Lower leg skin (tissue), 4 donors: ENCODE measurements around the gene TMEM151B. TPM values are rescaled to one million over a fixed set of nuclear protein-coding genes. Genes with fewer than 3 reads are reported as not detected.

Source experiments
- DNase-seq, 2 donors: peaks; one replicate each; pipeline ENCODE4 v3.0.0-alpha.2; 2019; ENCODE audit warnings: low spot score in 2 of 2
- H3K4me3 ChIP-seq: fragments of 200-600 bp; sonication (generic); 2 replicates; pipeline ENCODE4 v1.5.1; 2017; ENCODE audit warnings: mild to moderate bottlenecking, low read depth; ENCODE audit not compliant: poor library complexity, severe bottlenecking
- POLR2A ChIP-seq, 2 donors: fragments of 450-650 bp; IDR thresholded peaks; one replicate each; pipeline ENCODE4 v1.6.1; 2016 to 2017; ENCODE audit warnings: antibody characterized with exemption in 2 of 2, mild to moderate bottlenecking in 1 of 2, moderate library complexity in 1 of 2
- WGBS, 2 donors: methylation state at CpG; one replicate each; pipeline ENCODE4 v1.1.5; 2018; 5-methylcytosine and 5-hydroxymethylcytosine counted together
- intact Hi-C: fragments of 100-400 bp; cut with DNase I; formaldehyde crosslinking; loops from one replicate; pipeline ENCODE4 v1.15.0; 2023; ENCODE audit warnings: low total_unique reads
- total RNA-seq, 4 donors: library from RNA; depleted of rRNA; stranded (reverse); fragments of >200 nt; gene quantifications; one replicate each; pipeline ENCODE4 v1.1.0, GENCODE V29; 2016
- TF ChIP-seq, protein P1 (sequence below), 3 donors: fragments of 450-650 bp; IDR thresholded peaks; one replicate each; pipeline ENCODE4 v1.5.1; 2016; ENCODE audit warnings: antibody characterized with exemption in 3 of 3, mild to moderate bottlenecking in 3 of 3, moderate library complexity in 2 of 3

TMEM151B gene
- total RNA-seq, 4 donors from 2014 or later: 0.10 to 0.42 TPM; not detected in 2

DNA sequence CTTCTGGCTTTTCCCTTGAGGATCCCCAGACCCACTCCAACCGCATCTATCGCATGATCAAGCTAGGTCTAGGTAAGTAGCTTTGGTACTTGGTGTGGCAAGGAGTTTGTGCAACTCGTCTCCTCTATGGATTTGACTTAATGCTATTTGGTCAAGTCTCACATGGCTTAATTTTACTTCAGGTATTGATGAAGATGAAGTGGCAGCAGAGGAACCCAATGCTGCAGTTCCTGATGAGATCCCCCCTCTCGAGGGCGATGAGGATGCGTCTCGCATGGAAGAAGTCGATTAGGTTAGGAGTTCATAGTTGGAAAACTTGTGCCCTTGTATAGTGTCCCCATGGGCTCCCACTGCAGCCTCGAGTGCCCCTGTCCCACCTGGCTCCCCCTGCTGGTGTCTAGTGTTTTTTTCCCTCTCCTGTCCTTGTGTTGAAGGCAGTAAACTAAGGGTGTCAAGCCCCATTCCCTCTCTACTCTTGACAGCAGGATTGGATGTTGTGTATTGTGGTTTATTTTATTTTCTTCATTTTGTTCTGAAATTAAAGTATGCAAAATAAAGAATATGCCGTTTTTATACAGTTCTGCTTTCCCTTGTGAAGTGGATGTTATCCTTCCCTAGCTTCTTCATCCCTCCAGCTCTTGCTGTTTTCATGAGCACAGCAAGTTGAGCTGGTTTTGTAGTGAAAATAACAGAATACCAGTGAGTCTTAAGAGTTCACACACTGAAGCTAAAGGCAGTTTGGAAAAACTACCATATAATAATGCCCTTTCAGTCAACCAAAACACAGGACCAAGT is 16.7 kb upstream of the TMEM151B start:
- no peak overlapping the region for H3K4me3 ChIP-seq
- WGBS, 2 donors: 68 to 70% methylated on average over 10 of the region's 10 CpGs
- intact Hi-C loops: no loop called here
- no peak for TF ChIP-seq POLR2A (IDR thresholded peaks at IDR 0.05)
- TF ChIP-seq, protein P1, sequence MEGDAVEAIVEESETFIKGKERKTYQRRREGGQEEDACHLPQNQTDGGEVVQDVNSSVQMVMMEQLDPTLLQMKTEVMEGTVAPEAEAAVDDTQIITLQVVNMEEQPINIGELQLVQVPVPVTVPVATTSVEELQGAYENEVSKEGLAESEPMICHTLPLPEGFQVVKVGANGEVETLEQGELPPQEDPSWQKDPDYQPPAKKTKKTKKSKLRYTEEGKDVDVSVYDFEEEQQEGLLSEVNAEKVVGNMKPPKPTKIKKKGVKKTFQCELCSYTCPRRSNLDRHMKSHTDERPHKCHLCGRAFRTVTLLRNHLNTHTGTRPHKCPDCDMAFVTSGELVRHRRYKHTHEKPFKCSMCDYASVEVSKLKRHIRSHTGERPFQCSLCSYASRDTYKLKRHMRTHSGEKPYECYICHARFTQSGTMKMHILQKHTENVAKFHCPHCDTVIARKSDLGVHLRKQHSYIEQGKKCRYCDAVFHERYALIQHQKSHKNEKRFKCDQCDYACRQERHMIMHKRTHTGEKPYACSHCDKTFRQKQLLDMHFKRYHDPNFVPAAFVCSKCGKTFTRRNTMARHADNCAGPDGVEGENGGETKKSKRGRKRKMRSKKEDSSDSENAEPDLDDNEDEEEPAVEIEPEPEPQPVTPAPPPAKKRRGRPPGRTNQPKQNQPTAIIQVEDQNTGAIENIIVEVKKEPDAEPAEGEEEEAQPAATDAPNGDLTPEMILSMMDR (IDR thresholded peaks at IDR 0.05): no peak
- no peak for DNase-seq

DNA sequence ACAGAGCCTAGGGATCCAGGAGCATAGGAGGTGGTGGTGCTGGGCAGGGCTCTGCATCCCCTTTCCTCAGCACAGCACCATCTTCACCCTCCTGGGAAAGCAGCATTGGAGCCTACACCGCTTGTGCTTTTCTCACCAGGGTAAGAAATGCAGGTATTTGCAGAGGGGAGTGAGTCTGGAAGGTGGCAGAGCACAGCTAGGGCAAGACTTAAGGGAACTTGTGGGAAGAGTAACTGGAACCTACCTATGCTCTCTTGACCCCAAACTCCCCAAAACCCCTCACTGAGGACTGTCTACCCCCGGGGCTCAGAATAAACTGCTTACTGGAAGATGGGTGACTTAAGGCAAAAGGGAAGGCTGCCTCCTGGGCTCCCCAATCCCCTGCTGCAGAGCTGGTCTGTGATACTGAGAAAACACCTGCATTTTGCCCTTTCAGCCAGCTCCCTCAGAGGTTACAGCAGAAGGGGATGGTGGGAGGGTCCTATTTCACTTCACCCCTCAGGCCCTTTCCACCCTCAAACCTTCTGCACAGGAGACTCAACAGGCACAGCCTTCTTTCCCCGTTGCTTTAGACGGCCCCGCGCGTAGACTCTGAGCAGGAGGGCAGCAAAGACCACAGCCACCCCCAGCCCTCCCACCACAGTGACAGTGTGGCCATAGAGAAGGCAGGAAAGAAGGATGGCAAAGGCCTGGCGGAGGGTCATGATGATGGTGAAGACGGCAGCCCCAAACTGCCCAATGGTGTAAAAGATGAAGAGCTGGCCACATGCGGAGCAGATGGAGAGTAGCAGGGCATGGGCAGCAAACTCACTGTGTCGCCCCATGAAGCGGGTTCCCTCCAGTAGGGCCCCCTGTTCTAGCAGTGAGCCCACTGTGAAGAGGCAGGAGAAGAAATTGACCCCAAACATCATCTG is 15.8 kb upstream of the TMEM151B start:
- TF ChIP-seq, protein P1 (IDR thresholded peaks at IDR 0.05): no peak
- no peak for TF ChIP-seq POLR2A (IDR thresholded peaks at IDR 0.05)
- intact Hi-C loops: loop anchor here (5.0 kb wide), 1 partner anchor 82 kb away; no protein-coding TSS in a partner anchor
- DNase-seq: no peak
- no peak overlapping the region for H3K4me3 ChIP-seq
- WGBS, 2 donors: 78 to 84% methylated on average over 12 of the region's 12 CpGs

GRCh38 chr6:44255105-44255808 is 15.0 kb upstream of the TMEM151B start:
- no peak for DNase-seq
- WGBS, 2 donors: 59 to 64% methylated on average over 16 of the region's 16 CpGs
- no peak for TF ChIP-seq POLR2A (IDR thresholded peaks at IDR 0.05)
- TF ChIP-seq, protein P1 (IDR thresholded peaks at IDR 0.05): no peak
- H3K4me3 ChIP-seq: no peak overlapping the region
- intact Hi-C loops: loop anchor here (5.0 kb wide), 1 partner anchor 83 kb away; no protein-coding TSS in a partner anchor

GRCh38 chr6:44255871-44256774 is 14.1 kb upstream of the TMEM151B start:
- DNase-seq: no peak
- peak overlapping the region; percentile 81 for H3K4me3 ChIP-seq
- intact Hi-C loops: loop anchor here (5.0 kb wide), 1 partner anchor 84 kb away; no protein-coding TSS in a partner anchor
- TF ChIP-seq, protein P1 (IDR thresholded peaks at IDR 0.05): no peak
- TF ChIP-seq POLR2A (IDR thresholded peaks at IDR 0.05): no peak
- whole genome bisulfite sequencing, 2 donors: 18 to 24% methylated on average over 15 of the region's 15 CpGs

DNA sequence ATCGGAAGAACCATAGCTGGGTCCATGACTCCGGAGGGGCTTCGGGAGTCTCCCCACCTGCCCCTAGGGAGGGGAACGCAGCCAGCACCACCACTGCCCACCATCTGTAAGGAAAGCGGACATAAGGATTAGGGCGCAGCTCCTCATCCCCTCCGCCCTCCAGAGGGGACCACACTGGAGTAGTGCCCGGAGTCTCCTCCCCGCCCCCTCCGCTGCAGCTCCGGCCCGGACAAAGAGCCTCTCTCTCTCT is 13.6 kb upstream of the TMEM151B start:
- WGBS, 2 donors: 0 to 2% methylated on average over 9 of the region's 12 CpGs
- intact Hi-C loops: loop anchor here (5.0 kb wide), 1 partner anchor 84 kb away; no protein-coding TSS in a partner anchor
- TF ChIP-seq, protein P1 (IDR thresholded peaks at IDR 0.05): no peak
- no peak for TF ChIP-seq POLR2A (IDR thresholded peaks at IDR 0.05)

More for the DNA sequence above, 13.6 kb upstream of the TMEM151B start:
- H3K4me3 ChIP-seq: peak overlapping the region; percentile 81
- no peak for DNase-seq
